ENCODE results near the gene NTM. TPM values are rescaled to one million over a fixed set of nuclear protein-coding genes. Genes with fewer than 3 reads are reported as not detected.

Gene NTM
- total and polyA plus RNA-seq, 2 donors (not counting 1 experiment from before 2014, with no cell fraction given), result 12.3 to 28.6 TPM

DNA sequence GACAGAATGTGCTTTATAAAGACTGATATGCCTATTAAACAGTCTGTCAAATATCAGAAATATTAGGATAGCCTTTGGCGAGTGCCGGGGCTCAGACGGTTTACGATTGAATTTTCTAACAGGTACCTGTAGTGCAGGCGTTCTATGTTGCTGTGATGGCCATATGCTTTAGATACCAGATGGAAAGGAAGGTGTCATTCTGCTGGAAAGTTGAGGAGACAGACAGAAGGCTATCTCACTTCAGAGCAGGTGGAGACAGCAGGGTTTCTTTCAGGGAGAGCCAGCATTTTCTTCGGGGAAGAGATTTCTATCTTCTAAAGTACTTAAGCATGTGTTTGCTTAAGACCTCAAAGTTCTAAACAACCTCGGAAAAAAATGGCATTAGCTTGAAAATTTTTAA lies 415.4 kb downstream of the NTM start:
- H2AFZ ChIP-seq (ENCODE audit: low read length), result no peak overlapping the region
- no peak overlapping the region for H3K4me2 ChIP-seq (ENCODE audit: extremely low read depth, insufficient read depth, low read length)
- H3K36me3 ChIP-seq (ENCODE audit: control insufficient read depth, insufficient read depth, low read length), result no peaks in the 10 kb centered on the region
- H3K9me3 ChIP-seq (ENCODE audit: control insufficient read depth, insufficient read depth, low read depth, low read length), result no peaks in the 10 kb centered on the region
- no peak for TF ChIP-seq EZH2 (IDR thresholded peaks at IDR 0.05; ENCODE audit: low read length, missing control alignments)
- TF ChIP-seq, protein P1, sequence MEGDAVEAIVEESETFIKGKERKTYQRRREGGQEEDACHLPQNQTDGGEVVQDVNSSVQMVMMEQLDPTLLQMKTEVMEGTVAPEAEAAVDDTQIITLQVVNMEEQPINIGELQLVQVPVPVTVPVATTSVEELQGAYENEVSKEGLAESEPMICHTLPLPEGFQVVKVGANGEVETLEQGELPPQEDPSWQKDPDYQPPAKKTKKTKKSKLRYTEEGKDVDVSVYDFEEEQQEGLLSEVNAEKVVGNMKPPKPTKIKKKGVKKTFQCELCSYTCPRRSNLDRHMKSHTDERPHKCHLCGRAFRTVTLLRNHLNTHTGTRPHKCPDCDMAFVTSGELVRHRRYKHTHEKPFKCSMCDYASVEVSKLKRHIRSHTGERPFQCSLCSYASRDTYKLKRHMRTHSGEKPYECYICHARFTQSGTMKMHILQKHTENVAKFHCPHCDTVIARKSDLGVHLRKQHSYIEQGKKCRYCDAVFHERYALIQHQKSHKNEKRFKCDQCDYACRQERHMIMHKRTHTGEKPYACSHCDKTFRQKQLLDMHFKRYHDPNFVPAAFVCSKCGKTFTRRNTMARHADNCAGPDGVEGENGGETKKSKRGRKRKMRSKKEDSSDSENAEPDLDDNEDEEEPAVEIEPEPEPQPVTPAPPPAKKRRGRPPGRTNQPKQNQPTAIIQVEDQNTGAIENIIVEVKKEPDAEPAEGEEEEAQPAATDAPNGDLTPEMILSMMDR (conservative IDR thresholded peaks at IDR 0.05 in 1 of 2, IDR thresholded peaks at IDR 0.05 in 1 of 2; ENCODE audit: low read depth in 1 of 2, low read length in 2 of 2), result no peak
- no peak overlapping the region for H3K27ac ChIP-seq (ENCODE audit: insufficient read depth, low read length)
- H3K79me2 ChIP-seq (ENCODE audit: control insufficient read depth, insufficient read depth, low read length), result no peaks in the 10 kb centered on the region
- H4K20me1 ChIP-seq (ENCODE audit: control insufficient read depth, extremely low read depth, insufficient read depth, low read length), result no peaks in the 10 kb centered on the region
- H3K4me3 ChIP-seq (replicated peaks in 1 of 4; ENCODE audit: control extremely low read depth in 1 of 4, insufficient read depth in 1 of 4, low read depth in 3 of 4, low read length in 4 of 4), result no peak overlapping the region
- no peak overlapping the region for H3K9ac ChIP-seq (ENCODE audit: insufficient read depth, low read length)
- H3K27me3 ChIP-seq (ENCODE audit: control insufficient read depth, insufficient read depth, low read length), result peaks cover 2% of the 10 kb centered on the region
- no peak for DNase-seq (ENCODE audit: low read depth in 2 of 2)
- no peaks in the 10 kb centered on the region for H3K4me1 ChIP-seq (ENCODE audit: control insufficient read depth, extremely low read depth, insufficient read depth, low read length)

DNA sequence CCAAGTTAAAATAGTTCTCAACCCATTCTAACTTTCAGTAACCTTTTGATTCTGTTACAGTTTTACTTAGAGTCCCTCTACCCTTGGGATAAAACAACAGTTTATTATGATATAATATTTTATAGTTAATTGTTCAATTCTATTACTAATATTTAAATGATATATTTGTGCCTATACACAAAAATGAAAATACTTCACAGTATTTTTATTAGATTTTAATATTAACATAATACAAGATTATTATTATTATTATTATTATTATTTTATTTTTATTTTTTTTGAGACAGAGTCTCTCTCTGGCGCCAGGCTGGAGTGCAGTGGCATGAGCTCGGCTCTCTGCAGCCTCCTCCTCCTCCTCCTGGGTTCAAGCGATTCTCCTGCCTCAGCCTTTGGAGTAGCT lies 416.7 kb downstream of the NTM start:
- no peak for DNase-seq (ENCODE audit: low read depth in 2 of 2)
- no peak overlapping the region for H3K4me3 ChIP-seq (replicated peaks in 1 of 4; ENCODE audit: control extremely low read depth in 1 of 4, insufficient read depth in 1 of 4, low read depth in 3 of 4, low read length in 4 of 4)
- H3K9ac ChIP-seq (ENCODE audit: insufficient read depth, low read length), result no peak overlapping the region
- no peak overlapping the region for H3K4me2 ChIP-seq (ENCODE audit: extremely low read depth, insufficient read depth, low read length)
- no peaks in the 10 kb centered on the region for H4K20me1 ChIP-seq (ENCODE audit: control insufficient read depth, extremely low read depth, insufficient read depth, low read length)
- no peaks in the 10 kb centered on the region for H3K36me3 ChIP-seq (ENCODE audit: control insufficient read depth, insufficient read depth, low read length)
- no peak overlapping the region for H3K27ac ChIP-seq (ENCODE audit: insufficient read depth, low read length)
- peaks cover 2% of the 10 kb centered on the region for H3K27me3 ChIP-seq (ENCODE audit: control insufficient read depth, insufficient read depth, low read length)
- H3K9me3 ChIP-seq (ENCODE audit: control insufficient read depth, insufficient read depth, low read depth, low read length), result no peaks in the 10 kb centered on the region
- no peak for TF ChIP-seq EZH2 (IDR thresholded peaks at IDR 0.05; ENCODE audit: low read length, missing control alignments)
- TF ChIP-seq, protein P1 (conservative IDR thresholded peaks at IDR 0.05 in 1 of 2, IDR thresholded peaks at IDR 0.05 in 1 of 2; ENCODE audit: low read depth in 1 of 2, low read length in 2 of 2), result no peak
- no peaks in the 10 kb centered on the region for H3K79me2 ChIP-seq (ENCODE audit: control insufficient read depth, insufficient read depth, low read length)
- H2AFZ ChIP-seq (ENCODE audit: low read length), result no peak overlapping the region
- no peaks in the 10 kb centered on the region for H3K4me1 ChIP-seq (ENCODE audit: control insufficient read depth, extremely low read depth, insufficient read depth, low read length)

GRCh38 chr11:131790586-131790985 lies 420.2 kb downstream of the NTM start:
- H3K27me3 ChIP-seq (ENCODE audit: control insufficient read depth, insufficient read depth, low read length), result peaks cover 3% of the 10 kb centered on the region
- no peaks in the 10 kb centered on the region for H3K36me3 ChIP-seq (ENCODE audit: control insufficient read depth, insufficient read depth, low read length)
- H3K79me2 ChIP-seq (ENCODE audit: control insufficient read depth, insufficient read depth, low read length), result no peaks in the 10 kb centered on the region
- H2AFZ ChIP-seq (ENCODE audit: low read length), result no peak overlapping the region
- no peak overlapping the region for H3K9ac ChIP-seq (ENCODE audit: insufficient read depth, low read length)
- H3K4me2 ChIP-seq (ENCODE audit: extremely low read depth, insufficient read depth, low read length), result no peak overlapping the region
- no peak for DNase-seq (ENCODE audit: low read depth in 2 of 2)
- TF ChIP-seq, protein P1 (conservative IDR thresholded peaks at IDR 0.05 in 1 of 2, IDR thresholded peaks at IDR 0.05 in 1 of 2; ENCODE audit: low read depth in 1 of 2, low read length in 2 of 2), result no peak
- no peak for TF ChIP-seq EZH2 (IDR thresholded peaks at IDR 0.05; ENCODE audit: low read length, missing control alignments)
- H3K4me3 ChIP-seq (replicated peaks in 1 of 4; ENCODE audit: control extremely low read depth in 1 of 4, insufficient read depth in 1 of 4, low read depth in 3 of 4, low read length in 4 of 4), result no peak overlapping the region
- no peaks in the 10 kb centered on the region for H3K9me3 ChIP-seq (ENCODE audit: control insufficient read depth, insufficient read depth, low read depth, low read length)
- H4K20me1 ChIP-seq (ENCODE audit: control insufficient read depth, extremely low read depth, insufficient read depth, low read length), result no peaks in the 10 kb centered on the region
- no peaks in the 10 kb centered on the region for H3K4me1 ChIP-seq (ENCODE audit: control insufficient read depth, extremely low read depth, insufficient read depth, low read length)
- H3K27ac ChIP-seq (ENCODE audit: insufficient read depth, low read length), result no peak overlapping the region
